Trophoblast cell (in vitro differentiated cells and primary cell): Measurements from ENCODE around the gene LRIG1.

Source experiments
- DNase-seq, 2 donors: peaks; one replicate each; pipeline ENCODE4 v3.0.0-alpha.2; 2016
- H2AFZ ChIP-seq: 2 replicates; pipeline ENCODE4 v1.6.1; 2013; ENCODE audit warnings: low read length, moderate library complexity, mild to moderate bottlenecking; ENCODE audit not compliant: insufficient read depth, poor library complexity
- H2AK5ac ChIP-seq: 2 replicates; pipeline ENCODE4 v1.6.1; 2013; ENCODE audit warnings: mild to moderate bottlenecking, low read length
- H2BK120ac ChIP-seq: 2 replicates; pipeline ENCODE4 v1.6.1; 2013; ENCODE audit warnings: low read length, mild to moderate bottlenecking, moderate library complexity; ENCODE audit not compliant: insufficient read depth, poor library complexity
- H2BK12ac ChIP-seq: 2 replicates; pipeline ENCODE4 v1.6.1; 2013; ENCODE audit warnings: mild to moderate bottlenecking, low read length, moderate library complexity
- H2BK5ac ChIP-seq: 2 replicates; pipeline ENCODE4 v1.6.1; 2013; ENCODE audit warnings: low read length, low read depth, moderate library complexity, mild to moderate bottlenecking; ENCODE audit not compliant: poor library complexity
- H3K14ac ChIP-seq: 2 replicates; pipeline ENCODE4 v1.6.1; 2013; ENCODE audit warnings: mild to moderate bottlenecking, low read length
- H3K18ac ChIP-seq: 2 replicates; pipeline ENCODE4 v1.6.1; 2013; ENCODE audit warnings: mild to moderate bottlenecking, low read length
- H3K23ac ChIP-seq: 2 replicates; pipeline ENCODE4 v1.6.1; 2013; ENCODE audit warnings: low read length
- H3K27ac ChIP-seq: 2 replicates; pipeline ENCODE4 v1.5.1; 2013; ENCODE audit warnings: low read depth, mild to moderate bottlenecking, inconsistent platforms, low read length, moderate library complexity
- H3K27me3 ChIP-seq: 2 replicates; pipeline ENCODE4 v1.6.1; 2013; ENCODE audit warnings: inconsistent platforms, mild to moderate bottlenecking, low read length, moderate library complexity; ENCODE audit not compliant: insufficient read depth
- H3K36me3 ChIP-seq, 2 experiments: 1 replicate in 1 of 2; 2 replicates in 1 of 2; pipeline ENCODE4 v1.6.1; 2013; ENCODE audit warnings: low read length in 2 of 2, mild to moderate bottlenecking in 2 of 2, moderate library complexity in 1 of 2; ENCODE audit not compliant: insufficient read depth in 2 of 2, control insufficient read depth in 1 of 2
- H3K4ac ChIP-seq: 2 replicates; pipeline ENCODE4 v1.6.1; 2013; ENCODE audit warnings: low read depth, mild to moderate bottlenecking, low read length, moderate library complexity
- H3K4me1 ChIP-seq, 2 experiments: 1 replicate in 1 of 2; 2 replicates in 1 of 2; pipeline ENCODE4 v1.6.1; 2013; ENCODE audit warnings: low read length in 2 of 2, mild to moderate bottlenecking in 2 of 2, moderate library complexity in 1 of 2; ENCODE audit not compliant: insufficient read depth in 2 of 2, control insufficient read depth in 1 of 2
- H3K4me2 ChIP-seq: 2 replicates; pipeline ENCODE4 v1.6.1; 2013; ENCODE audit warnings: inconsistent platforms, mild to moderate bottlenecking, low read length, moderate library complexity
- H3K4me3 ChIP-seq: 2 replicates; pipeline ENCODE4 v1.5.1; 2013; ENCODE audit warnings: mild to moderate bottlenecking, low read depth, low read length, inconsistent platforms
- H3K79me1 ChIP-seq: one replicate; pipeline ENCODE4 v1.6.1; 2013; ENCODE audit warnings: low read length
- H3K79me2 ChIP-seq: 2 replicates; pipeline ENCODE4 v1.6.1; 2013; ENCODE audit warnings: low read length, mild to moderate bottlenecking; ENCODE audit not compliant: control insufficient read depth, insufficient read depth, poor library complexity
- H3K9ac ChIP-seq: 2 replicates; pipeline ENCODE4 v1.6.1; 2013; ENCODE audit warnings: mild to moderate bottlenecking, low read length
- H3K9me3 ChIP-seq: 2 replicates; pipeline ENCODE4 v1.6.1; 2013; ENCODE audit warnings: low read depth, mild to moderate bottlenecking, control low read depth, inconsistent platforms, low read length; ENCODE audit not compliant: insufficient read depth
- H4K12ac ChIP-seq: 2 replicates; pipeline ENCODE4 v1.6.1; 2013; ENCODE audit warnings: low read depth, mild to moderate bottlenecking, low read length, moderate library complexity
- H4K8ac ChIP-seq: 2 replicates; pipeline ENCODE4 v1.6.1; 2013; ENCODE audit warnings: low read depth, mild to moderate bottlenecking, low read length, moderate library complexity
- H4K91ac ChIP-seq: one replicate; pipeline ENCODE4 v1.6.1; 2013; ENCODE audit warnings: low read depth, mild to moderate bottlenecking, low read length, moderate library complexity
- WGBS: extraction: QIAGEN DNeasy Blood & Tissue Kit; methylation state at CpG from one replicate; pipeline ENCODE4 v1.1.7; 2013; ENCODE audit warnings: missing lambda C conversion rate; ENCODE audit not compliant: insufficient read length, insufficient coverage; ENCODE audit errors: extremely low coverage; 5-methylcytosine and 5-hydroxymethylcytosine counted together

The LRIG1 gene

GRCh38 chr3:66518126-66518525, 17.3 kb upstream of the LRIG1 start:
- Histone ChIP-seq H3K4ac (no peak overlapping the region), H2BK5ac (no peak overlapping the region)

GRCh38 chr3:66517241-66517640, 16.4 kb upstream of the LRIG1 start:
- no peaks in the 10 kb centered on the region for H3K79me1 ChIP-seq
- DNase-seq: no peak
- H4K8ac ChIP-seq: no peak overlapping the region
- H3K79me2 ChIP-seq: no peaks in the 10 kb centered on the region
- H2BK12ac ChIP-seq: no peak overlapping the region
- H3K23ac ChIP-seq: no peak overlapping the region
- H3K4me2 ChIP-seq: no peak overlapping the region
- H3K4me1 ChIP-seq: no peaks in the 10 kb centered on the region
- H3K4me3 ChIP-seq: no peak overlapping the region
- H3K27me3 ChIP-seq: no peaks in the 10 kb centered on the region
- no peak overlapping the region for H3K4ac ChIP-seq
- H3K14ac ChIP-seq: no peak overlapping the region
- no peaks in the 10 kb centered on the region for H3K36me3 ChIP-seq
- H3K9me3 ChIP-seq: no peaks in the 10 kb centered on the region
- no peak overlapping the region for H2BK5ac ChIP-seq
- no peak overlapping the region for H2AK5ac ChIP-seq
- WGBS: no CpG with 5 or more reads among the region's 2 CpGs
- no peak overlapping the region for H2BK120ac ChIP-seq
- no peak overlapping the region for H3K18ac ChIP-seq
- no peak overlapping the region for H4K12ac ChIP-seq
- no peak overlapping the region for H2AFZ ChIP-seq
- H3K9ac ChIP-seq: no peak overlapping the region
- no peak overlapping the region for H4K91ac ChIP-seq
- no peak overlapping the region for H3K27ac ChIP-seq

More at GRCh38 chr3:66518126-66518525, 17.3 kb upstream of the LRIG1 start:
- no peaks in the 10 kb centered on the region for H3K27me3 ChIP-seq
- H3K4me3 ChIP-seq: no peak overlapping the region
- no peaks in the 10 kb centered on the region for H3K79me1 ChIP-seq
- H3K9me3 ChIP-seq: no peaks in the 10 kb centered on the region
- no CpG with 5 or more reads among the region's 2 CpGs for WGBS
- H3K27ac ChIP-seq: no peak overlapping the region
- H3K36me3 ChIP-seq: no peaks in the 10 kb centered on the region
- H3K18ac ChIP-seq: no peak overlapping the region
- no peak overlapping the region for H4K12ac ChIP-seq
- H3K4me2 ChIP-seq: no peak overlapping the region
- H4K91ac ChIP-seq: no peak overlapping the region
- no peak overlapping the region for H3K9ac ChIP-seq
- no peaks in the 10 kb centered on the region for H3K79me2 ChIP-seq
- H3K14ac ChIP-seq: no peak overlapping the region
- H2BK120ac ChIP-seq: no peak overlapping the region
- no peak overlapping the region for H2AK5ac ChIP-seq
- H4K8ac ChIP-seq: no peak overlapping the region
- H2BK12ac ChIP-seq: no peak overlapping the region
- no peak overlapping the region for H2AFZ ChIP-seq
- no peak overlapping the region for H3K23ac ChIP-seq
- DNase-seq: no peak
- H3K4me1 ChIP-seq: no peaks in the 10 kb centered on the region

GRCh38 chr3:66508461-66508860, 7.6 kb upstream of the LRIG1 start:
- no peaks in the 10 kb centered on the region for H3K79me1 ChIP-seq
- no peaks in the 10 kb centered on the region for H3K36me3 ChIP-seq
- no peak overlapping the region for H3K27ac ChIP-seq
- H2BK12ac ChIP-seq: no peak overlapping the region
- H4K91ac ChIP-seq: no peak overlapping the region
- H3K18ac ChIP-seq: no peak overlapping the region
- no peaks in the 10 kb centered on the region for H3K4me1 ChIP-seq
- H2BK5ac ChIP-seq: no peak overlapping the region
- no peak overlapping the region for H2BK120ac ChIP-seq
- no peaks in the 10 kb centered on the region for H3K27me3 ChIP-seq
- DNase-seq: peak; percentile 54 to 90
- H3K9ac ChIP-seq: no peak overlapping the region
- H3K9me3 ChIP-seq: no peaks in the 10 kb centered on the region
- H2AK5ac ChIP-seq: no peak overlapping the region
- no peak overlapping the region for H4K8ac ChIP-seq
- no peak overlapping the region for H3K4me3 ChIP-seq
- no peak overlapping the region for H4K12ac ChIP-seq
- H3K4me2 ChIP-seq: no peak overlapping the region
- H3K23ac ChIP-seq: no peak overlapping the region
- WGBS: no CpG with 5 or more reads among the region's 7 CpGs
- no peak overlapping the region for H3K4ac ChIP-seq
- H3K14ac ChIP-seq: no peak overlapping the region
- no peak overlapping the region for H2AFZ ChIP-seq
- no peaks in the 10 kb centered on the region for H3K79me2 ChIP-seq

GRCh38 chr3:66507423-66508260, 6.8 kb upstream of the LRIG1 start:
- no peaks in the 10 kb centered on the region for H3K79me2 ChIP-seq
- no peak overlapping the region for H2BK120ac ChIP-seq
- H3K36me3 ChIP-seq: no peaks in the 10 kb centered on the region
- no peak for DNase-seq
- no peak overlapping the region for H2BK5ac ChIP-seq
- H3K27ac ChIP-seq: no peak overlapping the region
- H4K91ac ChIP-seq: no peak overlapping the region
- no peak overlapping the region for H3K9ac ChIP-seq
- no peak overlapping the region for H3K23ac ChIP-seq
- no peaks in the 10 kb centered on the region for H3K27me3 ChIP-seq
- WGBS: no CpG with 5 or more reads among the region's 8 CpGs
- no peaks in the 10 kb centered on the region for H3K79me1 ChIP-seq
- H2AK5ac ChIP-seq: no peak overlapping the region
- H3K4me3 ChIP-seq: no peak overlapping the region
- H4K8ac ChIP-seq: no peak overlapping the region
- H3K18ac ChIP-seq: no peak overlapping the region
- H3K9me3 ChIP-seq: no peaks in the 10 kb centered on the region
- H3K4ac ChIP-seq: no peak overlapping the region
- no peak overlapping the region for H2BK12ac ChIP-seq
- no peak overlapping the region for H3K4me2 ChIP-seq
- no peak overlapping the region for H4K12ac ChIP-seq
- H3K4me1 ChIP-seq: no peaks in the 10 kb centered on the region
- no peak overlapping the region for H3K14ac ChIP-seq
- H2AFZ ChIP-seq: no peak overlapping the region
